Germinal center (tissue), 1 donor: ENCODE measurements around the gene TSEN54.
"Not testable (repeated sequence)": the region's sequence is repeated elsewhere in the genome, so short reads cannot be mapped to it uniquely, and the experiment has no call there.

Experiments used
- DNase-seq: peaks from one replicate; pipeline ENCODE4 v3.0.0; 2012; ENCODE audit warnings: mixed read lengths, low spot score

The TSEN54 gene

GRCh38 chr17:75516255-75516618 lies at the start of gene TSEN54:
TSS of gene TSEN54 (plus strand) at chr17:75516528. CDS start at chr17:75516561, 33 bp downstream.
- DNase-seq = peak; percentile 97

DNA sequence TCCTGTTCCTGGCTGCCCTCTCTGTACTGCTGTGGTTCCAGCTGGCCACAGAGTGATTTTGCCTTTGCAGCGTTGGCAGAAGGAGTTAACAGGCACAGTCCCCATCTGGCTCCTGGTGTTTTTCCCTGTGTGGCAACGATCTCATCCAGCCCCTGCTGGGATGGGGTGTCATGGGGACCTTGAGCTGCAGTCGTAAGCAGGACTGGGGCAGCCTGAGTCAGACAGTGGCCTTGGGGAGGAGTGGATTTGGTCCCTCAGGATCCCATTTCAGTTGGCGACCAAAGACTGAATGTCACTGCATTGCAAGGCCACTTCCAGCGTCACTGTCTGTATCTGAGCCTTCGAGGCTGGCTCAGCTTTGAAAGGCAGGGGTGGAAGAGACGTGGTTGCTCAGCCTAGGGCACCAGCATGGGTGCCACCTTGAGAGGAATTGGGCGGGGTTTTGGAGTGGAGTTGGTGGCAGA lies 48.0 kb upstream of the TSEN54 start:
- no peak for DNase-seq

DNA sequence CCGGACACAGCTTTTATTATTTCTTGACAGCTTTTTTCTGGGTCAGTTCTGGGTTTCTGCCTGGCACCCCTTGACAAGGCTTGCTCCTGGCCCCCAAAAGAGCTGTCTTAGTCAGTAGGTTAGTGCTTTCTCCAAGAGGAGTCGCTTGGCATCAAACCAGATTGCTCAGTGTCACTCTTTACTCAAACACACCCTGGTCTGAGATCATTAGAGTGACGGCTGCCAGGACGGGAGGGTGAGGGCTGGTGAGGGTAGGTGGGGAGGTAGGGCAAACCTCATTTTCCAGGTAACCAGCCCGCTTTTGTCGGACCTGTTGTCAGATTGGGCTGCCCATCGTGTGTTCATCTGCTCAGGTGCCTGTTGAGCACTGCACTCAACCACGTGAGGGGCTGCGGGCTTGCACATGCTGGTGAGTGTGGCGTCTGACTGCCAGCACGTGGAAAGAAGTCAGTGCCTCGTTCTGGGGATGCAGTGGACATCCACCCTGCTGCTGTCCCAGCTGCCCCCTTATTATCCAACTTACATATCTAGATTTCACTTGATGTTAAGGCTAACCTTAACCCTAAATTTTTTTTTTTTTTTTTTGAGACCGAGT lies 47.5 kb upstream of the TSEN54 start:
- DNase-seq = no peak

- no peak for DNase-seq
Measured at GRCh38 chr17:75471207-75471606, 45.1 kb upstream of the TSEN54 start.

- DNase-seq = no peak
Measured at GRCh38 chr17:75472119-75472518, 44.2 kb upstream of the TSEN54 start.

GRCh38 chr17:75473246-75473645 lies 43.1 kb upstream of the TSEN54 start:
- DNase-seq = no peak

DNA sequence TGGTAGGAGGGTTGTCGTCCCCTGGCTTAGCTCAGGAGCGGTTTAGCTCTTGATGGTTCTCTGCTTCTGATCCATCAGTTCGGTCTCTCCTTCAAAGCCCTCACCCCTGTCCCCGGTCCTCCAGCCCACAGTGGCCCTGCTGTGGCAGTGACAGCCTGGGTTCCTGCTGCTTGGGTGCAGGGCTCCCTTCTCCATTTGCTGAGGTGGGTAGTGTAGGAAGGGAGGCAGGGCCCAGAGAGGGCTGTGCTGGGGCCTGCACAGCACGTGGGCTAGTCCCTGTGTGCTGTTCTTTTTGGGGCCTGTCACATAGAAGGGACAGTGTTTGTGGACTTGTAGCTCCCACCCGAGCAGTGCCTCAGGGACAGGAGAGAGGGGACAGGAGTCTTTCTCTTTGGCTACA lies 41.6 kb upstream of the TSEN54 start:
- DNase-seq = no peak

DNA sequence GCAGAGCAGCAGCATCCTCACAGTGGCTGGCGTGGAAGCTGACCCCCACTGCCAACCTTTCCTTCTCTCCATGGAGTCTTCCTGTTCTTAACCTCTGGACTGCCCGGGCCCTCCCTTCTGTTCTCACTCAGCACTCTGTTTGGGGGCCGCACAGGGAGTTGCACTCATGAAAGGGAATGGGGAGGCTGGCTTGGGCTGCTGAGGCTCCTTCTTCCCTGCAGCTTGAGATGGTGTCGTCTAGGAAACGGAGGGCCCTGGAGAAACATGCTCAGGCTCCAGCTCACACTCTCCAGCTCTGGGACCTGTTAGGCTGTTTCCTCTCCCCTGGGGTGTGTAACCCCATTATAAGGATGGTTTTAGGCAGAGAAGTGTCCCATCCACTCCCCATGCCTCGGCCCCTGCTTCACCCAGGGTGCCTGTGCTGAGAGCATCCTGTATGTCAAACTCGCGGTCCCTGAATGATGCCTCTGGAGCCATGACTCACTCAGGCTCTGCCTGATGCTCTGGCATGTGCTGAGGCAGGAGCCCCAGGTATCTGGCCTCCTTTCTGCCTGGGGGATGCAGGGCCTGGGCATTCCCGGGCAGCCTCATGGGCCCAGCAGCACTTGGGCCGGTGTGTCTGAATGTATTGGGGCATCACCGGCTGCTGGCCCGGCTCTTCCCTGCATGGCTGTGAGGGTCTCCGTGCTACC lies 41.0 kb upstream of the TSEN54 start:
- no peak for DNase-seq

DNA sequence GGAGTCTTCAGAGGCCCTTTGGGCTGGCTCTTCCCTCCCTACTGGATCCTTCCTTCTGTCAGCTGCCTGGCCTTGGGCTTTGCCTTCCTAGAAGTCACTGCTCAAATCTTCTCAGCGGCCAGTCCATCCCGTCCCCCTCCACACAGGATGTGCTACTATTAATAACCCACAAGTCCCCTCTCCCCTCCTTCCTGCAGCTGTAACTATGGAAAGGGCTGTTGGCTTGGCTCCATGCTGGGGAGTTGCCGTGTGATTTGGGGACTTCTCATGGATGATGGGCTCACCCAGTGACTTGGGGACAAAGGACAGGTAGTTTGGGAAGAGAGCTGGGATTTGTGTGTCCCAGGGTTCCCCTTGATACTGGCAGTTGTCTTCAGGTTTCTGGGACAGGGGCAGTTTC lies 40.5 kb upstream of the TSEN54 start:
- DNase-seq = no peak

DNA sequence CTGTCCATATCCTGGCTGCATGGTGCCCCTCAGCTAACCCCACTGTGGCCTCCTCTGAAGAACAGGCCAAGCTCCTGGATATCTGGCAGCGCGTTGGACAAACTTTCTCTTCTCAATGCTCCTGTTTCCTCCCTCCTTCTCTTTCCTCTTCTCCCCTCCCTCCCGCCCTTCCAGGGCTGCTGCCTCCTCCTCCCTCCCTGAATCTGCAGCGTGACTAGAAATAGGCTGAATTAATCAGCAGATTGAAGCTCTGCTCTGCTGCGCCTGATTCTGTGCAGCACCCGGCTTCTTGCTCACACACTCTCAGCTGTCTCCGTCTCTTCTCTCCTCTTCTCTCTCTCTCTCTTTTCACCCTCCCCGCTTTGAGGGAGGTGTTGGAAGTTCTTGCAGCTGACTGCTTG lies 40.1 kb upstream of the TSEN54 start:
- DNase-seq = no peak

DNA sequence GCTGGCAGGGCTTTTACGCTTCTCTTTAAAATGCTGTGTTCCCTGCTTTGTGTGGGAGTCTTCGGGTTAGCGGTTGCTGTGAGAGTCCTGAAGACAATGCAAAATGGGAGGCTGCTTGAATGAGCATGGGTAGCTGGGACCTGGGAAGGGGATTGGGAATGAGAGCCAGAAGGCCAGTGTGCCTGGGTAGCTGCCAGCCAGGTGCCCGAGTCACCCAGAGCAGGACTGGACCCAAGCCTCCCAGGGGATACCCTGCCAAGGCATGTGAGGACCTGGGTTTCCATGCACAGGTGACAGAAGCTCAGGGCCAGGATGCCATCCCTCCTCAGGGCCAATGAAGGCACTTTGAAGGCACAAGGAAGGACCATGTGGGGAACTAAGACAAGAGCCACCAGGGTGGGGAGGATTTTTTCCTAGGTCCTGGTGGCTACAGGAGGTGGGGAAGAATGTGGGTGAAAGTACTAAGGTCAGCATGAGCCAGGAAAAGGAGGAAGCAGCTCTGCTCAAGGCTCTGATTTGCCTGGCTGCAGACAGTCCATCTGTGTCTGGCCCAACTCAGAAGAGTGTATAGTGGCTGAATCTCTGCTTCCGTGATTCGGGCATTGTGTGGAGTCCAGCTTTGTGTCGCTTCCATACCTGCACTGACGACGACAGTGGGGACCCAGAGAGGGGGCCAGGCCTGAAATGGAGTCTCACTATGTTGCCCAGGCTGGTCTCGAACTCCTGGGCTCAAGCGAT lies 39.4 kb upstream of the TSEN54 start:
- DNase-seq = no peak

DNA sequence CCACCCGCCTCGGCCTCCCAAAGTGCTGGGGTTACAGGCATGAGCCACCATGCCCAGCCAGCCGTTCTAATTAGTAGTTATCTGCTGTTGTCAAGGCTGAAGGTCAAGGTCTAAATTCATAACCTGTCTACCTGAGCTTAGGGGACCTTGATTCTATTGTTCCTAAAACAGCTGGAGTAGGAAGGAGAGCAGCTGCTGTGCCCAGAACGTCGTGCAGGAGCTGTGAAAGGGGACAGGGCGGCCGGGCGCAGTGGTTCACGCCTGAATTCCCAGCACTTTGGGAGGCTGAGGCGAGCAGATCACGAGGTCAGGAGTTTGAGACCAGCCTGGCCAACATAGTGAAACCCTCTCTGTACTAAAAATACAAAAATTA lies 38.9 kb upstream of the TSEN54 start:
- not testable (repeated sequence) for DNase-seq

- no peak for DNase-seq
Measured at GRCh38 chr17:75478508-75478907, 37.8 kb upstream of the TSEN54 start.

DNA sequence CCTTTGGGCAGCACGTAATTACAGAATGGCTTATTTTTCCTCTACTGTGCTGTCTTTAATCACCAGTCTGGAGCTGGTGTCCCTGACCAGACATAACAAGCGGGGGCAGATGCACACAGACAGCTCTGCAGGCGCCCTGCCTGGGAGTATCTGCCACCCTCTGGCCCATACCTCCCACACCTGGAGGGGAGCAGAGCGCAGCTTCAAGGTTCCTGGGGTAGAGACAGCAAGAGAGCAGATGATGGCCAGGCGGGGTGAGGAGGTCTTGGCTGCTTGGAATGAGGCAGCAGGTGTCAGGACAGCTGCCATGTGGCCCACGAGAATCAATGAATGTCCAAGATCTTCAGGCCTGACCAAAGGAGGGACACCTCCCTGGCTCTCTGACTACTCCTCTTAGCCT lies 36.0 kb upstream of the TSEN54 start:
- no peak for DNase-seq

- DNase-seq = no peak
Measured at GRCh38 chr17:75481194-75482068, 34.9 kb upstream of the TSEN54 start.

- no peak for DNase-seq
Measured at GRCh38 chr17:75482098-75482942, 34.0 kb upstream of the TSEN54 start.

DNA sequence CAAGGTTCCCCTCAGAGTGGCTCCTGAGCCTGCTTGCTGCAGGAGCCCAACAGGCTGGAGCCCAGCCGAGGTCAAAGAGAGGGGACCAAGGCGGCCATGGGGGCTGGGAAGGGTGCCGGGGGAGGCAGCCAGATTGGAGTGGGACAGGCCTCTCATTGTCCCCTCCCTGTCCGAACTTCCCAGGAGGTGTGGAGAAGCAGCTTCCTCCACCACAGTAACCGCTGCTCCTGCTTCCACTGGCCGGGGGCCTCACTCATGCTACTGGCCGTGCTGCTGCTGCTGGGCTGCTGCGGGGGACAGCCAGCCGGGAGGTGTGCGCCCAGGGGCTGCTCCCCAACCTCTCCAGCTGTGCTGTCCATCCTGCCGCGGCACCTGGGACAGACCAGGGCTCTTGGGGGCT lies 30.6 kb upstream of the TSEN54 start:
- no peak for DNase-seq

- no peak for DNase-seq
Measured at GRCh38 chr17:75486151-75486550, 30.2 kb upstream of the TSEN54 start.

GRCh38 chr17:75486951-75487350 lies 29.4 kb upstream of the TSEN54 start:
- no peak for DNase-seq

DNA sequence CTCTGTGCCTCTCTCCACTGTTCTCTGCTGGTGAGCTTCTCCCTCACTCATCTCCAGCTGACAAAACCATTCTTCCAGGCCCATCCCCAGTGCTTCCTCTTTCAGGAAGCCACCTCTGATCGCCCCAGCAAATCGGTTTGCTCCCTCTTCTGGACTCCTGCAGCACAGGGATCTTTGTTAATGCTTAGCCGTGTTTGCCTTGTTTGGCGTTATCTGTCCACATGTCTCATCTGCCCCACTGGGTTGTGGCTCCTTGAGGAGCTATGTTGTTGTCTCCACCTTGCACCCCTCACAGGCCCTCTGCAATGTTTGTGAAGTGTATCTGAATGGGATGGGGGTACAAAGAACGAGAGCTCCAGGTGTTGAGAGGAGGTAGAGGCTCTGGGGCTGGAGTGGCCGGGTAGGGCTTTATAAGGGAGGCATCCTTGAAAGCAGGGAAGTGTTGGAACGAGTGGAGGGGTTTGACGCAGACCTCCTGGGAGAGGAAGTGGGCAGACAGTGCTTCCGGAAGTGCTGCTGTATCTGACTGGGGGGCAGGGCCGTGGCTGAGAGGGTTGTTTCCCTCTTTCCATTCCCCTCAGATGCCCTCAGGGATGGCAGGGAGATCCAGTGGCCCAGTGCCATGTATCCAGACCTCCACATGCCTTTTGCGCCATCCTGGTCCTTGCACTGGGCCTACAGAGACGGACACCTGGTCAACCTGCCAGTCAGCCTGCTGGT lies 28.8 kb upstream of the TSEN54 start:
- peak; percentile 60 for DNase-seq
